GM19099 (cell line): ENCODE data around the gene ZNF146.

Experiments used
- POLR2A ChIP-seq: IDR thresholded peaks from 3 replicates; pipeline ENCODE4 v1.6.1; 2011; ENCODE audit warnings: low read depth; ENCODE audit not compliant: insufficient read length; ENCODE audit errors: extremely low read depth

The ZNF146 gene

GRCh38 chr19:36265064-36265463 lies 50.2 kb downstream of the ZNF146 start:
- TF ChIP-seq POLR2A = no peak

GRCh38 chr19:36265856-36266374 lies 51.0 kb downstream of the ZNF146 start:
- no peak for TF ChIP-seq POLR2A

GRCh38 chr19:36266375-36266961 lies 51.6 kb downstream of the ZNF146 start:
- TF ChIP-seq POLR2A = no peak

- no peak for TF ChIP-seq POLR2A
Measured at GRCh38 chr19:36267061-36267845, 52.3 kb downstream of the ZNF146 start.
